ENCODE measurements around the gene MEIS2. TPM values are rescaled to one million over a fixed set of nuclear protein-coding genes. Genes with fewer than 3 reads are reported as not detected.

Gene MEIS2
- total and polyA plus RNA-seq, 8 donors: 3.9 to 77.7 (median 25.9) TPM

- Histone ChIP-seq H3K27ac (peak overlapping the region; percentile 89 to 96 (median 94)), H3K4me1 (peaks cover 0 to 35% (median 23%) of the 10 kb centered on the region in 4 donors), H3K4me3 (peak overlapping the region; percentile 60 to 79 (median 68)), H3K27me3 (peaks cover 0 to 70% (median 7%) of the 10 kb centered on the region in 3 donors), H3K9me3 (no peaks in the 10 kb centered on the region), H3K36me3 (no peaks in the 10 kb centered on the region)
- TF ChIP-seq EP300 (IDR thresholded peaks at IDR 0.05) (no peak), POLR2A (IDR thresholded peaks at IDR 0.05) (no peak), POLR2AphosphoS5 (IDR thresholded peaks at IDR 0.05) (no peak), CTCF (IDR thresholded peaks at IDR 0.05) (no peak)
- DNase-seq: peak in 1 of 2 donors; percentile 86
- intact Hi-C loops (cut with DNase I; ENCODE audit: low total_unique reads): loop anchor here (10.0 kb wide), 1 partner anchor 217 kb away; no protein-coding TSS in a partner anchor
- WGBS, 5 donors: 0 to 4% (median 1%) methylated on average over 15 of the region's 15 CpGs
Measured at GRCh38 chr15:37101980-37102304, 1.6 kb upstream of the MEIS2 start.

GRCh38 chr15:37100966-37101215 is 542 bp upstream of the MEIS2 start:
- peaks cover 0 to 65% (median 3%) of the 10 kb centered on the region in 3 donors for H3K27me3 ChIP-seq
- 0% methylated on average over 11 of the region's 11 CpGs for WGBS, 5 donors

GRCh38 chr15:37099319-37100108 is 835 bp downstream of the MEIS2 start:
- Histone ChIP-seq H3K27ac (peak overlapping the region; percentile 79 to 96 (median 94)), H3K27me3 (peaks cover 0 to 67% (median 3%) of the 10 kb centered on the region in 3 donors), H3K4me3 (peak overlapping the region; percentile 60 to 79 (median 68)), H3K36me3 (no peaks in the 10 kb centered on the region), H3K9me3 (no peaks in the 10 kb centered on the region), H3K4me1 (peaks cover 0 to 32% (median 18%) of the 10 kb centered on the region in 4 donors)
- intact Hi-C loops (cut with DNase I; ENCODE audit: low total_unique reads): loop anchor here (10.0 kb wide), 1 partner anchor 215 kb away; no protein-coding TSS in a partner anchor
- TF ChIP-seq EP300 (IDR thresholded peaks at IDR 0.05): no peak
- no peak for TF ChIP-seq CTCF (IDR thresholded peaks at IDR 0.05)
- no peak for TF ChIP-seq POLR2AphosphoS5 (IDR thresholded peaks at IDR 0.05)
- TF ChIP-seq POLR2A (IDR thresholded peaks at IDR 0.05): no peak
- 1 to 2% (median 1%) methylated on average over 21 of the region's 21 CpGs for WGBS, 5 donors
- peak in 1 of 2 donors; percentile 79 for DNase-seq

More at GRCh38 chr15:37100966-37101215, 542 bp upstream of the MEIS2 start:
- H3K4me1 ChIP-seq: peaks cover 0 to 26% (median 17%) of the 10 kb centered on the region in 4 donors
- DNase-seq: no peak
- no peaks in the 10 kb centered on the region for H3K36me3 ChIP-seq
- TF ChIP-seq EP300 (IDR thresholded peaks at IDR 0.05) (no peak), POLR2A (IDR thresholded peaks at IDR 0.05) (no peak), CTCF (IDR thresholded peaks at IDR 0.05) (no peak), POLR2AphosphoS5 (IDR thresholded peaks at IDR 0.05) (no peak)
- peak overlapping the region; percentile 89 to 96 (median 94) for H3K27ac ChIP-seq
- intact Hi-C loops (cut with DNase I; ENCODE audit: low total_unique reads): loop anchor here (10.0 kb wide), 1 partner anchor 216 kb away; no protein-coding TSS in a partner anchor
- peak overlapping the region; percentile 60 to 79 (median 68) for H3K4me3 ChIP-seq
- H3K9me3 ChIP-seq: no peaks in the 10 kb centered on the region

GRCh38 chr15:37098468-37099318 is 1.7 kb downstream of the MEIS2 start:
- TF ChIP-seq POLR2AphosphoS5 (IDR thresholded peaks at IDR 0.05) (no peak), POLR2A (IDR thresholded peaks at IDR 0.05) (no peak), EP300 (IDR thresholded peaks at IDR 0.05) (no peak)
- peaks cover 0 to 4% (median 4%) of the 10 kb centered on the region in 4 donors for H3K36me3 ChIP-seq
- H3K4me3 ChIP-seq: peak overlapping the region; percentile 60 to 79 (median 68)
- peaks cover 0 to 60% (median 0%) of the 10 kb centered on the region in 3 donors for H3K27me3 ChIP-seq
- peak in 1 of 2 donors; percentile 78 for DNase-seq
- intact Hi-C loops (cut with DNase I; ENCODE audit: low total_unique reads): no loop called here
- H3K9me3 ChIP-seq: no peaks in the 10 kb centered on the region
- 0 to 1% (median 1%) methylated on average over 47 to 75 of the region's 75 CpGs for WGBS, 5 donors
- H3K4me1 ChIP-seq: peaks cover 0 to 32% (median 22%) of the 10 kb centered on the region in 4 donors
- peak overlapping the region; percentile 79 to 96 (median 94) for H3K27ac ChIP-seq

All from stomach (tissue), 9 donors.